ENCODE measurements around the gene RAPGEF1. TPM values are rescaled to one million over a fixed set of nuclear protein-coding genes. Genes with fewer than 3 reads are reported as not detected.

The RAPGEF1 gene
- total and polyA plus RNA-seq, 2 donors (not counting 1 experiment from before 2014, with no cell fraction given), result 33.3 to 42.8 TPM

DNA sequence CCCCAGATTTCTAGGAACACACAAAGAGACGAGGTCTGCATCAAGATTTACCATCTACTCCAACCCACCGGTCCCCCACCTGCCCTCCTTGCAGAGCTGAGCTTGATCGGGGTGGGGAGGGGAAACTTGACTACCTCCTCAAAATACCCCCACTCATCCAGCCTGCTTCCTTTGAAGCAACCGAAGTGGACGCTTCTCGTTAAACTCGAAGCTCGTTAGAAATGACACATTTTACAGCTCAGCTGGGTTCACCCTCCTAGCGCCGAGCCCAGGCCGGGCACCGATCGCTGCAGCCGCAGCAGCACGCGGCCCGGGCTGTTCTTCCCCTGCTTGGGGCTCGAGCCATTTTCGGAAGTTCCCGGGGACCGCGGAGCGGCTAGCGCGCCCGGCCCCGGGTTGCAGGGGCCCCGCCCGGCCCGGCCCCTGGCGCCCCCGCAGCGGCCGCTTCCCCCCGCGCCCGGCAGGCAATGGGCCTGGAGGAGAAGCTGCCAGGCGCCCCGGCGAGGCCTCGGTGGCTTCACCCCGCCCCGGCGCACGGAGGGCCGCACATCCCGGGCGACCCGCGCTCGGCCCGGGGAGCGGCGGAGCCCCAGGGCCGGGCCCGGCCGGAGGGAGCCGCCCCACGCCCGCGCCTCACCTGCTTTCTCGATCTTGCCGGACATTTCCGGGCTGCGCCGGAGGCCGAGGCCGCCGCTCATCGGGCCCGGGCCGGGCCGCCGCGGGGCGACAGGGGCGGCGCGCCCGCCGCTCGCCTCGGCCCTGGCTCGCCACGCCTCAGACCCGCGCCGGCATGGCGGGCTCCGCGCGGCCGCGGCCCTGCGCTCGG lies 530 bp downstream of the RAPGEF1 start:
- Histone ChIP-seq H3K4me3 (replicated peaks in 1 of 4; ENCODE audit: control extremely low read depth in 1 of 4, insufficient read depth in 1 of 4, low read depth in 3 of 4, low read length in 4 of 4) (peak overlapping the region; percentile 48 to 84 (median 80)), H3K9ac (ENCODE audit: insufficient read depth, low read length) (peak overlapping the region; percentile 85), H3K27me3 (ENCODE audit: control insufficient read depth, insufficient read depth, low read length) (peaks cover 3% of the 10 kb centered on the region), H3K4me1 (ENCODE audit: control insufficient read depth, extremely low read depth, insufficient read depth, low read length) (peaks cover 6% of the 10 kb centered on the region), H3K4me2 (ENCODE audit: extremely low read depth, insufficient read depth, low read length) (peak overlapping the region; percentile 98), H4K20me1 (ENCODE audit: control insufficient read depth, extremely low read depth, insufficient read depth, low read length) (no peaks in the 10 kb centered on the region), H3K79me2 (ENCODE audit: control insufficient read depth, insufficient read depth, low read length) (peaks cover 39% of the 10 kb centered on the region), H3K27ac (ENCODE audit: insufficient read depth, low read length) (peak overlapping the region; percentile 58), H3K36me3 (ENCODE audit: control insufficient read depth, insufficient read depth, low read length) (no peaks in the 10 kb centered on the region), H3K9me3 (ENCODE audit: control insufficient read depth, insufficient read depth, low read depth, low read length) (no peaks in the 10 kb centered on the region), H2AFZ (ENCODE audit: low read length) (peak overlapping the region; percentile 9)
- DNase-seq (ENCODE audit: low read depth in 2 of 2), result peak in 1 of 2 donors; percentile 28
- TF ChIP-seq, protein P1, sequence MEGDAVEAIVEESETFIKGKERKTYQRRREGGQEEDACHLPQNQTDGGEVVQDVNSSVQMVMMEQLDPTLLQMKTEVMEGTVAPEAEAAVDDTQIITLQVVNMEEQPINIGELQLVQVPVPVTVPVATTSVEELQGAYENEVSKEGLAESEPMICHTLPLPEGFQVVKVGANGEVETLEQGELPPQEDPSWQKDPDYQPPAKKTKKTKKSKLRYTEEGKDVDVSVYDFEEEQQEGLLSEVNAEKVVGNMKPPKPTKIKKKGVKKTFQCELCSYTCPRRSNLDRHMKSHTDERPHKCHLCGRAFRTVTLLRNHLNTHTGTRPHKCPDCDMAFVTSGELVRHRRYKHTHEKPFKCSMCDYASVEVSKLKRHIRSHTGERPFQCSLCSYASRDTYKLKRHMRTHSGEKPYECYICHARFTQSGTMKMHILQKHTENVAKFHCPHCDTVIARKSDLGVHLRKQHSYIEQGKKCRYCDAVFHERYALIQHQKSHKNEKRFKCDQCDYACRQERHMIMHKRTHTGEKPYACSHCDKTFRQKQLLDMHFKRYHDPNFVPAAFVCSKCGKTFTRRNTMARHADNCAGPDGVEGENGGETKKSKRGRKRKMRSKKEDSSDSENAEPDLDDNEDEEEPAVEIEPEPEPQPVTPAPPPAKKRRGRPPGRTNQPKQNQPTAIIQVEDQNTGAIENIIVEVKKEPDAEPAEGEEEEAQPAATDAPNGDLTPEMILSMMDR (conservative IDR thresholded peaks at IDR 0.05 in 1 of 2, IDR thresholded peaks at IDR 0.05 in 1 of 2; ENCODE audit: low read depth in 1 of 2, low read length in 2 of 2), result no peak
- no peak for TF ChIP-seq EZH2 (IDR thresholded peaks at IDR 0.05; ENCODE audit: low read length, missing control alignments)

GRCh38 chr9:131738293-131739132 lies 1.4 kb downstream of the RAPGEF1 start:
- Histone ChIP-seq H3K27me3 (ENCODE audit: control insufficient read depth, insufficient read depth, low read length) (peaks cover 3% of the 10 kb centered on the region), H4K20me1 (ENCODE audit: control insufficient read depth, extremely low read depth, insufficient read depth, low read length) (no peaks in the 10 kb centered on the region), H3K4me1 (ENCODE audit: control insufficient read depth, extremely low read depth, insufficient read depth, low read length) (peaks cover 12% of the 10 kb centered on the region), H3K9ac (ENCODE audit: insufficient read depth, low read length) (peak overlapping the region; percentile 85), H3K4me2 (ENCODE audit: extremely low read depth, insufficient read depth, low read length) (peak overlapping the region; percentile 98), H3K9me3 (ENCODE audit: control insufficient read depth, insufficient read depth, low read depth, low read length) (no peaks in the 10 kb centered on the region), H2AFZ (ENCODE audit: low read length) (no peak overlapping the region), H3K79me2 (ENCODE audit: control insufficient read depth, insufficient read depth, low read length) (peaks cover 39% of the 10 kb centered on the region), H3K36me3 (ENCODE audit: control insufficient read depth, insufficient read depth, low read length) (no peaks in the 10 kb centered on the region), H3K4me3 (replicated peaks in 1 of 4; ENCODE audit: control extremely low read depth in 1 of 4, insufficient read depth in 1 of 4, low read depth in 3 of 4, low read length in 4 of 4) (peak overlapping the region; percentile 48 to 84 (median 80)), H3K27ac (ENCODE audit: insufficient read depth, low read length) (no peak overlapping the region)
- no peak for DNase-seq (ENCODE audit: low read depth in 2 of 2)
- TF ChIP-seq, protein P1 (conservative IDR thresholded peaks at IDR 0.05 in 1 of 2, IDR thresholded peaks at IDR 0.05 in 1 of 2; ENCODE audit: low read depth in 1 of 2, low read length in 2 of 2), result no peak
- TF ChIP-seq EZH2 (IDR thresholded peaks at IDR 0.05; ENCODE audit: low read length, missing control alignments), result no peak

GRCh38 chr9:131737426-131737825 lies 2.5 kb downstream of the RAPGEF1 start:
- H4K20me1 ChIP-seq (ENCODE audit: control insufficient read depth, extremely low read depth, insufficient read depth, low read length), result no peaks in the 10 kb centered on the region
- H3K9ac ChIP-seq (ENCODE audit: insufficient read depth, low read length), result no peak overlapping the region

More at GRCh38 chr9:131737426-131737825, 2.5 kb downstream of the RAPGEF1 start:
- TF ChIP-seq, protein P1 (conservative IDR thresholded peaks at IDR 0.05 in 1 of 2, IDR thresholded peaks at IDR 0.05 in 1 of 2; ENCODE audit: low read depth in 1 of 2, low read length in 2 of 2), result no peak
- no peak for TF ChIP-seq EZH2 (IDR thresholded peaks at IDR 0.05; ENCODE audit: low read length, missing control alignments)
- Histone ChIP-seq H3K4me3 (replicated peaks in 1 of 4; ENCODE audit: control extremely low read depth in 1 of 4, insufficient read depth in 1 of 4, low read depth in 3 of 4, low read length in 4 of 4) (no peak overlapping the region), H3K27ac (ENCODE audit: insufficient read depth, low read length) (no peak overlapping the region), H3K4me1 (ENCODE audit: control insufficient read depth, extremely low read depth, insufficient read depth, low read length) (peaks cover 19% of the 10 kb centered on the region), H3K27me3 (ENCODE audit: control insufficient read depth, insufficient read depth, low read length) (no peaks in the 10 kb centered on the region), H3K4me2 (ENCODE audit: extremely low read depth, insufficient read depth, low read length) (no peak overlapping the region), H2AFZ (ENCODE audit: low read length) (no peak overlapping the region), H3K79me2 (ENCODE audit: control insufficient read depth, insufficient read depth, low read length) (peaks cover 42% of the 10 kb centered on the region), H3K9me3 (ENCODE audit: control insufficient read depth, insufficient read depth, low read depth, low read length) (no peaks in the 10 kb centered on the region), H3K36me3 (ENCODE audit: control insufficient read depth, insufficient read depth, low read length) (no peaks in the 10 kb centered on the region)
- no peak for DNase-seq (ENCODE audit: low read depth in 2 of 2)

Data from fibroblast of lung (primary cell).